Heart left ventricle (tissue), 16 donors: Measurements from ENCODE around the gene TRPT1. TPM values are rescaled to one million over a fixed set of nuclear protein-coding genes. Genes with fewer than 3 reads are reported as not detected.
A peak's percentile ranks its signal among the peaks of the same experiment; 100 is the strongest.

Experiments
- ATAC-seq, 4 donors: fragments of 200-7000 bp; cut with Tn5 transposase; one replicate each; pipeline ENCODE4 v1.9.1; 2020 to 2022; ENCODE audit warnings: moderate library complexity in 4 of 4, mild to moderate bottlenecking in 3 of 4, moderate number of reproducible peaks in 1 of 4
- DNase-seq, 5 donors: peaks; one replicate each; pipeline ENCODE4 v3.0.0-alpha.2; 2020
- H3K27ac ChIP-seq, 12 donors: fragments of 200-600 bp; sonication (generic) in 4 of 12; one replicate each; pipeline versions ENCODE4 v1.5.0 to v1.8.0; 2016 to 2022; ENCODE audit warnings: mild to moderate bottlenecking in 2 of 12
- H3K27me3 ChIP-seq, 9 donors: fragments of 200-600 bp; sonication (generic) in 2 of 9; one replicate each; pipeline versions ENCODE4 v1.5.1 to v1.8.0; 2016 to 2022; ENCODE audit warnings: mild to moderate bottlenecking in 3 of 9
- H3K36me3 ChIP-seq, 9 donors: fragments of 200-600 bp; sonication (generic) in 2 of 9; one replicate each; pipeline versions ENCODE4 v1.5.0 to v1.8.0; 2018 to 2022; ENCODE audit warnings: mild to moderate bottlenecking in 2 of 9
- H3K4me1 ChIP-seq, 12 donors: fragments of 200-600 bp; sonication (generic) in 4 of 12; one replicate each; pipeline versions ENCODE4 v1.5.0 to v1.8.0; 2016 to 2022; ENCODE audit warnings: mild to moderate bottlenecking in 3 of 12
- H3K4me3 ChIP-seq, 12 donors: fragments of 200-600 bp; sonication (generic) in 4 of 12; one replicate each; pipeline versions ENCODE4 v1.5.0 to v1.8.0; 2017 to 2022; ENCODE audit warnings: mild to moderate bottlenecking in 9 of 12, moderate library complexity in 4 of 12
- H3K9me3 ChIP-seq, 12 donors: fragments of 200-600 bp; sonication (generic) in 4 of 12; one replicate each; pipeline versions ENCODE4 v1.5.0 to v1.8.0; 2016 to 2022; ENCODE audit warnings: mild to moderate bottlenecking in 1 of 12
- POLR2A ChIP-seq, 2 donors: fragments of 450-650 bp; IDR thresholded peaks; one replicate each; pipeline ENCODE4 v1.6.1; 2017; ENCODE audit warnings: antibody characterized with exemption in 2 of 2, mild to moderate bottlenecking in 2 of 2, moderate library complexity in 2 of 2
- WGBS, 4 donors: extraction: QIAGEN DNeasy Blood & Tissue Kit in 2 of 4; methylation state at CpG; one replicate each; pipeline versions ENCODE4 v1.1.5 to v1.1.7; 2013 to 2018; 5-methylcytosine and 5-hydroxymethylcytosine counted together
- intact Hi-C, 10 donors: fragments of 100-400 bp; cut with DNase I; formaldehyde crosslinking; loops; one replicate each; pipeline versions ENCODE4 v1.11.1 to v1.14.2; 2022
- polyA plus RNA-seq, 2 donors: library from polyadenylated mRNA; stranded (reverse); fragments of 200-250 nt; gene quantifications; one replicate each; pipeline ENCODE4 v1.2.3, GENCODE V29; 2013
- total RNA-seq, 9 donors: library from RNA; depleted of rRNA in 2 of 9; stranded (reverse); fragments of >200 nt in 2 of 9; fragmentation: NEBNext Ultra II Directional in 3 of 9; extraction: Animal tissue kit (Norgen Biotek cat#: 25700) in 3 of 9; gene quantifications; one replicate each; pipeline versions ENCODE4 v1.1.0 to v1.2.4, GENCODE V29; 2016 to 2023
- TF ChIP-seq, protein P1 (sequence below), 12 donors: fragments of 200-600 bp; sonication (generic) in 4 of 12; IDR thresholded peaks; one replicate each; pipeline versions ENCODE4 v1.5.0 to v1.8.0; 2018 to 2022; ENCODE audit warnings: antibody characterized with exemption in 12 of 12, mild to moderate bottlenecking in 5 of 12
- donor health status: ischemic (EF 13 %, LVEDD 7.1; RV severe dilation, severe dysfunction).
- donor health status: healthy with polysubstance abuse.
- donor health status: DM: no; HTN: yes; CAD: no.
- donor health status: DM: no; HTN: no; CAD: no.
- donor health status: ischemic (EF 25% LVEDD 6.9; RV normal size, moderate dysfunction).
- donor health status: ischemic (EF 25% LVEDD 5.7; RV mildly dilated, moderate dysfunction).
- donor health status: healthy.
- donor health status: DM: yes; HTN: yes; CAD: no.
- donor health status: ischemic (EF 35%, LVEDD 5.7; RV mildly dilated, moderate dysfunction).
- donor health status: nonischemic (EF 11% LVEDD 7.7; RV severe dilation, severe dysfunction).
- donor health status: DM: yes; HTN: yes; CAD: no.
- donor health status: PGD.
- donor health status: ischemic (EF 29% LVEDD 5.4; RV normal size, mild dysfunction).
- donor health status: nonischemic (EF 23%, LVEDD 6.1; RV moderate dilation, normal function).

Gene TRPT1
- total and polyA plus RNA-seq, 11 donors, result 51.2 to 146 (median 65.3) TPM

DNA sequence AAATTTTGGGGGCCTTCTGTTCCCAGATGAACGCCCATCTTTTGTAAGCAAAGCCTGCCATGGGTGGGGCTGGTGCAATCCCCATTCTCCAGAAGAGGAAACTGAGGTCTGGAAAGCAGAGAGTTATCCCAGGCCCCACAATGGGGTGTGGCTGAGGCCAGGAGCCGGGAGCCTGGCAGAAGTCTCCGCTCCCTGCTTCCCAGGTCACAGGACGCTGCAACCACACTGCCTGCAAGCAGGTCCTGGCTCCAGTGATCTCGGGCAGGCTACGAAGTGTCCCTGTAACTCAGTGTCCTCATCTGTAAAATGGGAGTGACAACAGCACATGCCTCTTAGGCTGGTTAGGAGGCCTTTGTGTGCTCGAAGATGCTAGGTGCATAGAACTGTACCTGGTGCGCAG is 27.1 kb upstream of the TRPT1 start:
- intact Hi-C loops, result loop anchor here in 2 of 10 donors (5.0 to 10.0 kb wide), 2 partner anchors 49 to 52 kb away; partner anchors contain the start of genes CATSPERZ (in 2 of the 2) and ESRRA (in 1 of the 2)
- no peak for ATAC-seq
- Histone ChIP-seq H3K27me3 (no peaks in the 10 kb centered on the region), H3K4me3 (peak overlapping the region in 7 of 12 donors; percentile 62 to 100 (median 94)), H3K9me3 (no peaks in the 10 kb centered on the region), H3K27ac (peak overlapping the region in 3 of 12 donors; percentile 19 to 83 (median 79)), H3K36me3 (peaks cover 0 to 38% (median 28%) of the 10 kb centered on the region in 9 donors), H3K4me1 (peaks cover 5 to 42% (median 25%) of the 10 kb centered on the region in 12 donors)
- no peak for TF ChIP-seq POLR2A (IDR thresholded peaks at IDR 0.05)
- TF ChIP-seq, protein P1, sequence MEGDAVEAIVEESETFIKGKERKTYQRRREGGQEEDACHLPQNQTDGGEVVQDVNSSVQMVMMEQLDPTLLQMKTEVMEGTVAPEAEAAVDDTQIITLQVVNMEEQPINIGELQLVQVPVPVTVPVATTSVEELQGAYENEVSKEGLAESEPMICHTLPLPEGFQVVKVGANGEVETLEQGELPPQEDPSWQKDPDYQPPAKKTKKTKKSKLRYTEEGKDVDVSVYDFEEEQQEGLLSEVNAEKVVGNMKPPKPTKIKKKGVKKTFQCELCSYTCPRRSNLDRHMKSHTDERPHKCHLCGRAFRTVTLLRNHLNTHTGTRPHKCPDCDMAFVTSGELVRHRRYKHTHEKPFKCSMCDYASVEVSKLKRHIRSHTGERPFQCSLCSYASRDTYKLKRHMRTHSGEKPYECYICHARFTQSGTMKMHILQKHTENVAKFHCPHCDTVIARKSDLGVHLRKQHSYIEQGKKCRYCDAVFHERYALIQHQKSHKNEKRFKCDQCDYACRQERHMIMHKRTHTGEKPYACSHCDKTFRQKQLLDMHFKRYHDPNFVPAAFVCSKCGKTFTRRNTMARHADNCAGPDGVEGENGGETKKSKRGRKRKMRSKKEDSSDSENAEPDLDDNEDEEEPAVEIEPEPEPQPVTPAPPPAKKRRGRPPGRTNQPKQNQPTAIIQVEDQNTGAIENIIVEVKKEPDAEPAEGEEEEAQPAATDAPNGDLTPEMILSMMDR (IDR thresholded peaks at IDR 0.05), result no peak
- 80 to 93% (median 81%) methylated on average over 5 to 8 of the region's 8 CpGs for WGBS, 4 donors
- DNase-seq, result no peak

- H3K4me3 ChIP-seq, result peak overlapping the region; percentile 62 to 100 (median 92)
- TF ChIP-seq, protein P1 (IDR thresholded peaks at IDR 0.05), result peak in 4 of 12 donors; percentile 11 to 31 (median 17)
- TF ChIP-seq POLR2A (IDR thresholded peaks at IDR 0.05), result no peak
- H3K4me1 ChIP-seq, result peaks cover 5 to 48% (median 31%) of the 10 kb centered on the region in 12 donors
- H3K36me3 ChIP-seq, result peaks cover 0 to 30% (median 23%) of the 10 kb centered on the region in 9 donors
- peak in 3 of 4 donors; percentile 4 to 43 (median 24) for ATAC-seq
- no peaks in the 10 kb centered on the region for H3K9me3 ChIP-seq
- peak in 4 of 5 donors; percentile 58 to 70 (median 63) for DNase-seq
- intact Hi-C loops, result loop anchor here in 2 of 10 donors (5.0 to 10.0 kb wide), 2 partner anchors 50 to 53 kb away; partner anchors contain the start of genes CATSPERZ (in 2 of the 2) and ESRRA (in 1 of the 2)
- peak overlapping the region in 11 of 12 donors; percentile 19 to 92 (median 79) for H3K27ac ChIP-seq
- WGBS, 4 donors, result 12 to 20% (median 16%) methylated on average over 16 to 23 of the region's 23 CpGs
- no peaks in the 10 kb centered on the region for H3K27me3 ChIP-seq
Measured at GRCh38 chr11:64252003-64252872, 26.3 kb upstream of the TRPT1 start.

DNA sequence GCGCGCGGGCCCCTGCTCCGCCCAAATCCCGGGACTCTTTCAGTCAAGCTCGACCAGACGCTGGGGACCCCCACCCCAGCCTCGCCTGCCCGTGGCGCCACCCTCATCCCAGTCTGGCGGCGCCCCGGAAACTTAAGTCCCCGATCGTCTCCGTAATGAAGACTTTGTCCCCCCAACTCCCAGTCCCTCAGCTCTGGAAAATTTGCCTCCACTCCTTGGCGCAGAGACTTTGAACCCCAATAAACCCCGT is 25.7 kb upstream of the TRPT1 start:
- Histone ChIP-seq H3K36me3 (peaks cover 0 to 24% (median 18%) of the 10 kb centered on the region in 9 donors), H3K4me3 (peak overlapping the region; percentile 62 to 100 (median 92)), H3K27me3 (no peaks in the 10 kb centered on the region), H3K9me3 (no peaks in the 10 kb centered on the region), H3K4me1 (peaks cover 5 to 53% (median 33%) of the 10 kb centered on the region in 12 donors), H3K27ac (peak overlapping the region in 11 of 12 donors; percentile 62 to 92 (median 79))
- intact Hi-C loops, result loop anchor here in 4 of 10 donors (1.0 to 10.0 kb wide), 6 partner anchors 17 to 53 kb away; partner anchors contain the start of genes CATSPERZ (in 3 of the 4) and ESRRA (in 1 of the 4)
- 0 to 1% (median 0%) methylated on average over 17 to 18 of the region's 18 CpGs for WGBS, 4 donors
- ATAC-seq (no peak), DNase-seq (peak in 1 of 5 donors; percentile 52)
- TF ChIP-seq POLR2A (IDR thresholded peaks at IDR 0.05), result no peak
- TF ChIP-seq, protein P1 (IDR thresholded peaks at IDR 0.05), result no peak
